NCI-H2196 treated with DMSO at 0.1 percent for 48 hours (cell line): ENCODE data around the gene DAPK2.
"Not testable (repeated sequence)": the region's sequence is repeated elsewhere in the genome, so short reads cannot be mapped to it uniquely, and the experiment has no call there.

Experiments used
- DNase-seq: peaks from one replicate; lab custom pipeline; 2025; ENCODE audit not compliant: unreplicated experiment; lab: John Stamatoyannopoulos, UW

Gene DAPK2

DNA sequence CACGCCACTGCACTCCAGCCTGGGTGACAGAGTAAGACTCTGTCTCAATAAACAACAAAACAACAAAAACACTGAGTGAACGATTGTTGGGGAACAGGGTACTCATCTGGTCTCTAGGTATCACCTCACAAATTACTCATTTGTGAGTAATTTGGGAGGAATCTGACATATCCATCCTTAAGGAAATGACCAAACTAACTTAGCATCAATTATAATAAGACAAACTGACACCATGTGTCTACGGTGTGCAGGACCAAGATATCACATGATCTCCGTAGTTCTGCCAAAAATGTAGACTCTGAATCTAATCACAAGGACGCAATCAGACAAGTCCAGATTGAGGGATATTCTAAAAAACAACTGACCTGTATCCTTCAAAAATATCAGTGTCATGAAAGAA, 12.0 kb upstream of the DAPK2 start:
- DNase-seq: no peak

DNA sequence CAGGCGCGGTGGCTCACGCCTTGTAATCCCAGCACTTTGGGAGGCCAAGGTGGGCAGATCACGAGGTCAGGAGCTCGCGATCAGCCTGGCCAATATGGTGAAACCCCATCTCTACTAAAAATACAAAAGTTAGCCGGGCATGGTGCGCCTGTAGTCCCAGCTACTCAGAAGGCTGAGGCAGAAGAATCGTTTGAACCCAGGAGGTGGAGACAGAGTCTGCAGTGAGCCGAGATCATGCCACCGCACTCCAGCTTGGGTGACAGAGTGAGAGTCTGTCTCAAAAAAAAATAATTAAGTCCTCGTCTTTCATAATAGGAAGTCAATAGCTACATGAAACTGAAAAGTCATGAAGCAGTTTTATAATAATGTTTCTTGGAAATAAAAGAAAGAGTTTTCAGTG, 7.4 kb upstream of the DAPK2 start:
- DNase-seq: not testable (repeated sequence)

DNA sequence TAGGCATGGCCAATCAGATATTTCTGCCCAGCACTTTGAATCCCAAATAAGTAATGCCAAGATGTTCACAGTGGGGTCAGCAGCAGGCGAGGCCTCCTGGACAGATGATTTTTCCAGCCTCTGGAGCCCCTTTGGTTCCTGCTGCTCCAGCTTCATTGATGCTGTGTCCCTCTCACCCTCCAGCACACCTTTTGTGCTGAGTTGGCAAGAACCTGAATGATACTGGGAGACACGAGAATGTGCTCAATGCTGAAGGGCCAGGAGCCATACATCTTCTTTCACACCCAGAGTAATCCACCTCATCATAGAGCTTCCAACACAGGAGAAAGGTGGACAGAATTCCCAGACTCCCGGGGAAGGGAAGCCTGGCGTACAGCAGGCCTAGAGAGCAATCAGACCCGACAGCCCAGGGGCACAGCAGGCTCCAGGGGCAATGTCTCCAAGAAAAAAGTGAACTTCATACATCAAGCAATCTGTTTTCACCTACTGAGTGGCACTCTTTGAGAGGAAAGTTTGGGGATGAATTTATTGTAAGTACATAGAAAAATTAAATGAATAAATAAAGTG, 6.7 kb upstream of the DAPK2 start:
- DNase-seq: no peak

DNA sequence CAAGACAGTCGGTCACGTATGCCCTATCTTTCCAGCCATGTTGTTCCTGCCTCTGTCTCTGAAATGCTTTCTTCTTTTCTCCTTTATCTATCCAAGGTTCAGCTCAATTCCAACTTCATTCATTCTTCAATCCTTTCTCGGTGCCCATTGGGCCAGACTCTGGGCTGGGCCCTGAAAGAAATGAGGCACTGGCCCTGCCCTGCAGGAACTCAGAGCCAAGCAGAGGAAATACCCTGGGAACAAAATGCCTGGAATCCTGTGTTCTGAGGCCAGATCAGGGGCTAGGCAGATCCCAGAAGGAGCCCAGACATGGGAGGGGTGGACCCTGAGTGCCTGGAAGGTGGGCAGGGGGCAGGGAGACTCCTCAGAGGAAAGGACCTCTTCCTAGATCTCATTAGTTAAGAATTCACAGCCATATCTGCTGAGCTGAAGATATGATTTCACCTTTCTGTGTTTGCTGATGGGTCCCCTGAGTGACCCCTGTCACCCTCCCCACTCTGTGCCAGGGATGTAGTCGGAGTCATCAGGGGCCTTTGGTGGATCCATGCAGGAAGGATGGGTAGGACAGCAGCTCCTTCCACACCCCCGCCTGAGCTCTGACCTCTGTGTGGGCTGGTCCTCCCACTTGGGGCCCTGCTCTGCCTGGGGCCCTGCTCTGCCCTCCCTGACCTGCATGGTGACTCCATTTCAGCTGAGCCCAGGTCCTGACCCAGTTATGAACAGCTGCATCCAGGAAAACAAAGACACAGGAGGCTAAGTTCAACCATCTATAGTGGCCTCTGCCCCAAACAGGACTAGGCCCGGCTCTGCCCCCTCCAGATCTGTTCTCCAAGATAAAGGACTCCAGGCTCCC, 5.3 kb upstream of the DAPK2 start:
- DNase-seq: no peak

DNA sequence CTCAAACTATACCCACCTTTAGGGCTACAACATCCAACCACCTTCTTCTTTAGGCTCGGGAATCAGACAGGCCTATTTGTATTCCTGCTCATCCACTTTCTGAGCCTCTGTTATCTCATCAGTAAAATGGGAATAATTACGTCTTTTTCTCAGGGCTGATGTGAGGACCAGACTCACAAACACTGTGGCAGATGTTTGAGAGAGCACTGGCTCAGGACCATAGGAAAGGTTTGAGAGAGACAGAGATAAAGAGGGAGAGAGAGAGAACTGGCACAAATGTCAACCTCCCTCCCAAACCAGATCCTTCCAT, 4.8 kb upstream of the DAPK2 start:
- DNase-seq: no peak

DNA sequence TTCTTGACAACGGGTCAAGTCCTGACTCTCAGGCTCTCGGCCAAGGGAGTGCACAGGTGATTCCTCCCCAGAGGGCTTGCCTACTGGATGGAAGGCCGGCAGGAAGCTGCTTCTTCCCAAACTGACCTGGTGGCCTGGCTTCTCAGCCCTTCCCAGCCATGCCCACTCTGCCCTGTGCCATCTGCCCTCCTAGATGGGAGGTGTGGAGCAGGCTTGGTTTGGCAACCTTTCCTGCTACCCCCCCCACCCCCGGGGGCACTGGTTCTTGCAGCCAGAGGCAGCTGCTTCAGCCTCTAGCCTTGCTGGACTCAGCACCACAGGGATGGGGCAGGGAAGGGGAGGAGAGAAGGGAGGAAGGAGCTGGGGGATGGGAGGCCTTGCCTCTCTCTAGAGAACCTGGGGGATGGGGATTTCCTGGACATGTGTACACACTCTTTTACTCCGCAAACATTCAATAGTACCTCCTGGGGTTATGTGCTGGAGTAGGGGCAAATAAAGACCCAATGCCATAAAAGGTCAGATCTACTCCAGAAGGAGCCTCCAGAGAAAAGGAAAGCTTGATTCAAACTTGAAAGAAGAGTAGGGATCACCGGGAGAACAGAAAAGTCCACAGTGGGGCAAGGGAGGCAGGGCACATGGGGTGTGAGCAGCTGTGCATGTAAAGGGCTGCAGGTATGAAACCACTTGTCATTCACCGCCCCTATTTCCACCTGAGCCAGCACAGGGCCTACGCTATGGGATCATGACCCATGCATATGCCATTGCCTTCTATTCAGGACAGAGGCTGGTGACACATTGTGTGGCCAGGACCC, 4.2 kb upstream of the DAPK2 start:
- peak; percentile 86 for DNase-seq

DNA sequence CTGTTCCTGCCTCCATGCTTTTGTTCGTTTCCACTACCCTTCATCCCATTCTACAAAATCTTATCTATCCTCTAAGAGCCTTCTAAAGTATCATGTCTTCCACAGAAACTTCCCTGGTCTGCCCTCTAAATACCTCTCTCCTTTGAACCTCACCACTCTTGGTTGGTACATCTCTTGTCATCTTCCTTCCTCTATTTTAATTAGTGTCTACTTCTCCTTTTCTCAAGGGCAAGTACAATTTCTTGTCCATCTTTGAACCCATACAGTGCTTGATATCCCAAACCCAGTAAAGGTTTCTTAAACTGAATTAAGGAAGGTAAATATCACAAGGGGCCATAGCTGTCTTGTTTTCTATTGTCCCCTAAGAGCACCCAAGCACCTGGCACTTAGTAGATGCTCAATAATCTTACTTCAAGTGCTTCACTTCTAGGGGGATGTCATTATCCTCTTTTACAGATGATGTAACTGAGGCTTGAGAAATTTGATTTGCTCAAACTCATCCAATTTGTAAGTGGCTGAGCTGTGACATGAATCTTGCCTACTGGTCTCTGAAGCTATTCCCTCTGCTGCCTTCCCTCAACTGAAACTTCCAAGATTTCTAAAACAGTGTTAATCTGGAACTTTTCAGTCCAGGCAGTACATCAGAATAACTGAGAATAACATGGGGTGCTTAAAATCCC, 2.6 kb upstream of the DAPK2 start:
- DNase-seq: no peak

DNA sequence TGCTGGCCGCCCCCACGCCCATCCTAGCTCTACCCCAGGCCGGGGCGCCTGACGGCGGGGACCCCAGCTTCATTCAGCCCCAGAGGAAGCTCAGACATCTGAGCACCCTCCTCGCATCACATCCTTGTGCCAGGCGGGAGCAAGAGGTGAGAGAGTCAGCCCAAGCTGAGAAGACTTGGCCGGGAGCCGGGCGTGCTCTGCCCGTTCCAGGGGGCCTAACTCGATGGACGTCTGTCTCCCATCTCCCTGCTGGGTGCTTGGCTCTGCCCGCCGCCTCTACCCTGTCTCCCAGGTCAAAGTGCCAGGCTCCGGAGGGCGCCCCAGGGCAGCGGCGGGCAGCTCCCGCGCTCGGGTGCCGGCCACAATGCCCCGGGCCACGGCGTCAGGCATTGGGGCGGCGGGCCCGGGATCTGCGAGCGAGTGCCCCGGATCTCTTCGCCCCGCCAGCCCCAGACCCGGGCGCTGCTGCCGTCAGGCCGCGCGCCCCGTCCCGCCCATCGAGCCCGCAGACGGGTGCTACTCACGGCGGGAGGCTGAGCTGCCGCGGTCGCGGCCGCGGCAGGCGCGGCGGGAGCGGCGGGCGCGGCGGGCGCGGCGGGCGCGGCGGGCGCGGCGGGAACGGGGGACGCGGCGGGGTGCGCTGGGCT, 388 bp downstream of the DAPK2 start:
- no peak for DNase-seq

DNA sequence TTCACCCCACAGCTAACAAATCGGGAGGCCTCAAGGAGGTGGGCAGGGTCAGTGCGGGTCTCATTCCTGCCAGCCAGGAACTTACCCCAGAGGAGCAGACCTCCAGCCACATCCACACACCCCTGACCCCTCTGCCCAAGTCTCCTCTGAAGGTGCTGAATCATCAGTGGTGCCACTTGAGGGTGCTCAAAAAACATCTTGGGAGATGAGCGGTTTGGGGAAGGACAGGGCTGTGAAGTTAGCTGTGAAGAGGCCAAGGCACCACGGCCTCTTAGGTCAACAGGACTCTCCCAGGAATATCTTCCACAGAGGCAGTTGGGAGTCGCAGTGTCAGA, 1.2 kb downstream of the DAPK2 start:
- no peak for DNase-seq

DNA sequence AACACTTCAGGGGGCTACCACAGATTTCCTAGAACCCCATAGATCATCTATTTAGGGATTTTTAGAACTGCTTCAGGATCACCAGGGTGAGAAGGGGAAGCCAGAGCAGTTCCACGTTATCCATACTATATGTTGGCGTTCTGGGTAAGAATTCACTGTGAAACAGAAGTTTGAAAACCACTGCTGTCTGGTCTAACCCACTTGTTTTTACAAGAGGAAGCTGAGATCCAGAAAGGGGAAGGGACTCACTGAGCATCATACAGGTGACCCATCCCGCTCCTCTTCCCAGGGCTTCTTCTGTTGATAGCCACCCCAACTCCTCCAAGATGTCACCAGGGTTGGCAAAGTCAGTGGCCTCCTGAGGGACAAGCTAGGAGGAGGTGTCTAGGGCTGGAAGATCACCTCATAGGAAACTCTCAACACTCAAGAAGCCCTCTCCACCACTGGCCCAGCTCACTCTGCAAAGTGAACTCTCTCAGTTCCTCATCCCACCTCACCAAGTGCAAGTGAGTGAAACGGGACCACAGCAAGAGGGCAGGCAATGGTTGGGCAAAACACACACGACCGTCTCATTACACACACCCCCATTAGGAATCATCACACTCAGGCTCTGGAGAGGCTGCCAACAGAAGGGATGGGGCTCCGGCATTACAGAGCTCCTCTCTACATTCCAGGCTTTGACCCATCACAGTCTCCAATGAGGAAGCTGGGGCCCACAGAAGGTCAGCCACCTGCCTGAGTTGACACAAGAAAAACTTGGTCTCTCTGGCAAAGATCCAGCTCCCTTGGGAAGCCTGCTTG, 1.8 kb downstream of the DAPK2 start:
- DNase-seq: no peak

DNA sequence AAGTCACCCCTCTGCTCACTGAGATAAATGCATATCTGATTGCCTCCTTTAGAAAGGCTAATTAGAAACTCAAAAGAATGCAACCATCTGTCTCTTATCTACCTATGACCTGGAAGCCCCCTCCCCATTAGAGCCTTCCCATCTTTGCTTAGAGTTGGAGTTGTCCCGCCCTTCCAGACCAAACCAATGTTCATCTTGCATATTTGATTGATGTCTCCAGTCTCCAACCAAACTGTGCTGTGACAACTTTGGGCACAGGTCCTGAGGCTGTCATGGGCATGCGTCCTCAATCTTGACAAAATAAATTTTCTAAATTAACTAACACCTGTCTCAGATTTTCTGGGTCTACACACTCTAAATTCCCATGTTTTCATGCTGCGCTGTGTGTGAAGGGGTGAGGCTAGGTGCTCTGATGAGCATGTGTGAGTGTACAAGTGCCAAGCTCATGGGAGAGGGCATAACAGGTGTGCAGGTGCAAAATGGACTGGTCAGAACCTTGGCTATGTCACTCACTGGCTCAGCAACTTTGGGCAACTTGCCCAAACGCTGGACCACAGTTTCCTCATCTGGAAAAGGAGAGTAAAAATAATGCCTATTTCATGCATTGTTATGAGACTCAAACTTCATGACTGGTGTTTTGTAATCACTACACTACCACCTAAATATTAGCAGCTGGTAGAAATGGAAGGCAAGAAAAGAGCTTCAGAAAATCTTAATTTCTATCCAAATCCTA, 7.2 kb downstream of the DAPK2 start:
- DNase-seq: no peak

DNA sequence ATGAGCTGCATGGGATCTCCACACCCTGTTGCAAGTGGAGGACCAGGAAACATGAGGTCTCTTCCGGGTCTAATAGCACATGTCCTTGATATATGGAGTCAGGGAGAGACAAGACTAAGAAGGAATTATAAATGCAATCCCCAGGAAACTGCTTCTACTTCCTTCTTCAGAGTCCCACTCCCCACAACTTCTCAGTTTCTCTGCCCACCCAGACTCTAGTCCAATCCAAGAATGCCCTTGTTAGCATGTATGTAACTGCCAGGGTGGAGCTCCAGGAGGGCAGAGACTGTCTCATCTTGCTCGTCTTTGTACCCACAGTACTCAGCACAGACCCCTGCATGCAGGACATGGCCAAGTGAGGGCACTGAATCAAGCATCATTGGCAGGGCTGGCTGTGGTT, 8.3 kb downstream of the DAPK2 start:
- no peak for DNase-seq

DNA sequence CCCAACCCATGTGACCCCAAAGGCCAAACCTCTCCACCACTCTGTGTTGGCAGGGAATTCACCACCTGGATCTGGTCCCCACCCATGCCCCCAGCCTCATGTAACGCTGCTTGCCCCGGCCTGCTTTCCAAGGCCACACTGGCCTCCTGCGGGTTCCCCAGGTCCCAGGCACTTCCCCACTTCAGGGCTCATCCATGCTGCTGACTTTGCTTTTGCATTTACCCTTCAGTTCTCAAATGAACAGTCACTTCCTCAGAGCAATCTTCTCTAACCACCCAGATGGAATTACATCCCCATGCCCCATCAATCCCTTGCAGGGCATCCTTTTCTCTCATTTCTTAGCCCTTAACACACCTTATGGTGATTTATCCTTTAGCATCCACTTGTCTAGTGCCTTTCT, 9.2 kb downstream of the DAPK2 start:
- no peak for DNase-seq

DNA sequence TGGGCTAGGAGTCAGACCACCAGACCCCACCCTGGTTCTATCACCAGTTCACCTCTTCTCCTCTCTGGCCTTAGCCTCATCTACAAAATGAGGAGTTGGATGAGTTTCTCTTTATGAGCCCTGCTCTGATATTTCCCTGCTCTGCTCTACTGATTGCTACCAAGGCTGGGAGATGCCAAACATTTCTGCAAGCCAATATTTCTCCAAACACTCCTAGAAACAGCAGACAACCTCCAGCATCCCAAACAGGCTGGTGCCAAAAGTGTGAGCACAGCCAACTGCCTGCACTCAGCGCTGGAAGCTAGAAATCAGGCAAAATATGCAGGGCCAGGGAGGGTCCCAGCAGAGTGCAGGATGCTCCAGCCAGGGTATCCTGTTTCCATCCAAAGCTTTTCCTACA, 10.8 kb downstream of the DAPK2 start:
- no peak for DNase-seq

DNA sequence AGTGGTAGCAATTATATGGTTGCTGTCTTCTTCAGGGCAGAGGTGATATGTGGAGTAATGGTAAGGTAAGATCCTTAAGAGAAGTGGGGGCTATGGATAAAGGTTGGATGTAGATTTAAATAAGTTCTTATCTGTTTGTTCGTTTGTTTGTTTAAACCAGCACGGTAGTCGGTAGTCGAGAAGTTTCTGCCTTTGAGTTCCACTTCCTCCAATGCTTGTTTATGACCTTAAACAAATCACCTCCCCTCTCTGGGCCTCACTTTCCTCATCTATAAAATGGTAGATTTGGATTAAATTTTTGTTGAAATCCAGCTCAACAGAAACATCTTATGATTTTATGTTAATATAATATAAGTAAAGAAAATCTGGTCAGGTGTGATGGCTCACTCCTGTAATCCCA, 11.8 kb downstream of the DAPK2 start:
- no peak for DNase-seq

DNA sequence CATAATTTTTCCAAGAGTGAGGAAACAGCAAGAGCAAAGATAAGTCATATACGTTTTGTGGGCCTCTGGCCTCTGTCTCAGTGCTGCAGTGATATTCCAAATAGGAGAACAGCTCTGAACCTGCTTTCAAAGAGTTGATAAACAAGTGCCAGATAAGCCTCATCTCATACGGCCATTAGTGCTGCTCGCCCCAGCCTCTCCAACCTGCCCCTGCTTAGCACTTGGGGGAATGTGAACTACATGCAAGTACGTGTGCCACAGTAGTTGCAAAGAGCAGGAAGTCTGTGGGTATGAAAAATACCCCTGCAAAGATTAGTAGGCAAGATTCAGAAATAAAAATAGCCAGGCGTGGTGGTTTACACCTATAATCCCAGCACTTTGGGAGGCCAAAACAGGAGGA, 14.0 kb downstream of the DAPK2 start:
- no peak for DNase-seq

DNA sequence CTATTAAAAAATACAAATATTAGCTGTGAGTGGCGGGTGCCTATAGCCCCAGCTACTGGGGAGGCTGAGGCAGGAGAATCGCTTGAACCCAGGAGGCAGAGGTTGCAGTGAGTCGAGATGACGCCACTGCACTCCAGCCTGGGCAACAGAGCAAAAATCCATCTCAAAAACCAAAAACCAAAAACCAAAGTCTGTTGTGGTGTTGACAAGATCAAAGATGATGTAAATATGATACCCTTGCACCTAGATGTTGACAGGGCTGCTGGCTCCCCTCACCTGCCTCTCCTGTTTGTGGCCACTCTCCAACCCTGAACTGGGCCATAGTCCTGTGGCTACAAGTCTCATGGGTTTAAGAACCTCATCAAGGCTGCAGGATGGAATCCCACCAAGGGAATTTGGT, 16.2 kb downstream of the DAPK2 start:
- DNase-seq: no peak

DNA sequence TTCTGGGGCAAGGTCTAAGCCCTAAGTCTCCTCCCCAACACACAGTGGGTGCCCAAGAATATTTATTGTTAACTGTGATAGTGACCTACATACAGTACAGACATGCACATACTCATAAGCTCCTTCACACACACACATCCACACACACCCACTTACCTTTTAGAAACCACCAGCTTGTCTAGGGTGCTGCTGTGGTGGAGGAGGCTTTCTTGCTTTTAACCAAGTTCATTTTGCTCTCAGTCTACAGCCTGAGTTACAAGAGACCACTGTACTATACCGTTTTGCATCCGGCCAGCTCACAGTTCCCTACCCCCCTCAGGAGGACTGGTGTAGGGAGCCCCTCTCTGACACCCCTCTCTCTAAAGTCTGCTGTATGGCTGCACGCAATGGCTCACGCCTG, 16.7 kb downstream of the DAPK2 start:
- no peak for DNase-seq

DNA sequence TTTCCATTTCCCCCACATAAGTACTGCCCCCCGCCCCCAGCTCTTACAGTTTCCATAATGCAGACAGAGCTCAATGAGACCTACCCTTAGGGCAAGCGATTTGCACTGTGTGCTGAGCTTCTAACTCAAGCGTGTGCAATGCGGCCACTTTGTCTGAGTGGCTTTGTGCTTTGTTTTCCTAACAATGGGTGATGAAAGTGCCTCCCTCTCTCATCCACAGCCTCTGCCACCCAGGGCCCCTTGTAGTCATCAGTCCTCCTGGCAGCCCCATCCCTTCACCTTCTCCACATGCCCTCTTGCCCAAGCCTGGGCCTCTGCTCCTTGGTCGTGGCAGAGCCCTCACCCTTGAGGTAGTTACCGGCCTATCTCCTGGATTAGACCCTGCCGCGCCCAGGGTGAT, 17.2 kb downstream of the DAPK2 start:
- DNase-seq: no peak

DNA sequence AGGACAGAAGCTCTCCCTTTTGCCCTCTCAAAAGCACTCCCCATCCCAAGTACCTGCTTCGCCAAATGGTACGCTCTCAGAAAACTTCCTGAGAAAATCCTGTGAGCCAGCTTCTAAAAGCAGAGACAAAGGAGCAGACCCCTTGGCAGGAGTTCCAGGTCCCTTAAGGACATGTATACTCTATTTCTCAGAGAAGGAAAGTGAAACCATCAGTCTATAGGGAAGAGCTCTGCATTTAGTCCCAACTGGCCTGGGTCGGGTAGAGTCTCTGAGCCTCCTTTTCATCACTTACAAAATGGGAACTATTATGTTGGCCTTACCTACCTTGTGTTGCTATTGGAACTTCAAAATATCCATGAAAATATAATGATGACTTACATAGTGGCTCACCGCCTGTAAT, 19.7 kb downstream of the DAPK2 start:
- DNase-seq: no peak
